GM21381 (cell line): ENCODE measurements around the gene CCDC178.

Experiments
- ATAC-seq: cut with Tn5 transposase; IDR thresholded peaks from one replicate; pipeline ENCODE4 v1.9.1; 2021; ENCODE audit warnings: mild to moderate bottlenecking, moderate library complexity; ENCODE audit not compliant: unreplicated experiment

The CCDC178 gene

GRCh38 chr18:32891797-32892196 is 548.7 kb downstream of the CCDC178 start:
- ATAC-seq: no peak

GRCh38 chr18:32891130-32891529 is 549.4 kb downstream of the CCDC178 start:
- no peak for ATAC-seq

GRCh38 chr18:32889615-32890593 is 550.6 kb downstream of the CCDC178 start:
- ATAC-seq: no peak

GRCh38 chr18:32888306-32888705 is 552.2 kb downstream of the CCDC178 start:
- no peak for ATAC-seq
